Activated CD8-positive, alpha-beta T cell treated with anti-CD3 and anti-CD28 coated beads for 36 hours (primary cell): ENCODE data around the gene C1QL4. TPM values are rescaled to one million over a fixed set of nuclear protein-coding genes. Genes with fewer than 3 reads are reported as not detected.
"Not testable (repeated sequence)": the region's sequence is repeated elsewhere in the genome, so short reads cannot be mapped to it uniquely, and the experiment has no call there.

ENCODE experiments used
- ATAC-seq: fragments of 200-7000 bp; cut with Tn5 transposase; one replicate; pipeline ENCODE4 v1.10.0; 2021; ENCODE audit warnings: mild to moderate bottlenecking, moderate library complexity
- CTCF ChIA-PET: fragments of 350-600 bp; sonication (Branson Sonifier 250); formaldehyde crosslinking; loops from one replicate; lab custom pipeline; 2021; ENCODE audit warnings: antibody characterized with exemption; lab: Charles Lee
- POLR2A ChIA-PET: fragments of 350-600 bp; sonication (Branson Sonifier 250); formaldehyde crosslinking; loops from one replicate; lab custom pipeline; 2021; ENCODE audit warnings: antibody characterized with exemption; lab: Charles Lee
- DNase-seq: peaks from one replicate; pipeline ENCODE4 v3.0.0-alpha.2; 2020
- H3K27ac Mint-ChIP-seq: one replicate; pipeline ENCODE4 v1.8.0; 2021; ENCODE audit warnings: mild to moderate bottlenecking, mixed read lengths
- H3K27me3 Mint-ChIP-seq: one replicate; pipeline ENCODE4 v1.8.0; 2021; ENCODE audit warnings: mixed read lengths
- H3K36me3 Mint-ChIP-seq: one replicate; pipeline ENCODE4 v1.8.0; 2021; ENCODE audit warnings: low read depth, mixed read lengths
- H3K4me1 Mint-ChIP-seq: one replicate; pipeline ENCODE4 v1.8.0; 2021; ENCODE audit warnings: low read depth, mixed read lengths
- H3K4me3 Mint-ChIP-seq: one replicate; pipeline ENCODE4 v1.8.0; 2021; ENCODE audit warnings: mild to moderate bottlenecking, moderate library complexity, mixed read lengths
- H3K9me3 Mint-ChIP-seq: one replicate; pipeline ENCODE4 v1.8.0; 2021; ENCODE audit warnings: mixed read lengths
- CTCF ChIP-seq: fragments of 200-600 bp; IDR thresholded peaks from one replicate; pipeline ENCODE4 v1.8.0; 2022; ENCODE audit warnings: antibody characterized with exemption, mild to moderate bottlenecking
- intact Hi-C: fragments of 100-400 bp; cut with micrococcal nuclease; formaldehyde crosslinking; loops from one replicate; pipeline ENCODE4 v1.10.0; 2022
- total RNA-seq, 2 experiments: library from RNA; stranded (reverse); gene quantifications; one replicate each; pipeline ENCODE4 v1.2.3, GENCODE V29; 2021

Gene C1QL4
- not detected for total RNA-seq

GRCh38 chr12:49336645-49337584 lies at the start of gene C1QL4:
Gene C1QL4 (minus strand): TSS chr12:49337188. CDS start chr12:49336477, 711 bp downstream.
- Mint-ChIP-seq H3K27me3 (peaks cover 71% of the 10 kb centered on the region), H3K36me3 (no peaks in the 10 kb centered on the region), H3K4me3 (peak within 1 kb of the TSS; percentile 35), H3K27ac (no peak within 1 kb of the TSS), H3K9me3 (no peaks in the 10 kb centered on the region), H3K4me1 (peaks cover 15% of the 10 kb centered on the region)
- ATAC-seq (peak; percentile 89), DNase-seq (peak; percentile 90)
- ChIA-PET POLR2A (interaction anchor here (1.1 to 1.5 kb wide), 3 partner anchors 12 to 48 kb away, joined by 3 read pairs; no protein-coding TSS in a partner anchor), CTCF (interaction anchor here (0.6 to 5.8 kb wide), 18 partner anchors 11 to 182 kb away, joined by 3 to 40 read pairs (median 4); partner anchors contain the start of genes PRPH and TROAP)
- intact Hi-C loops, result no loop called here
- peak; percentile 96 for TF ChIP-seq CTCF

- H3K4me1 Mint-ChIP-seq, intact Hi-C loops, ATAC-seq, POLR2A ChIA-PET, DNase-seq, H3K9me3 Mint-ChIP-seq, CTCF ChIA-PET, H3K27me3 Mint-ChIP-seq, H3K27ac Mint-ChIP-seq, H3K4me3 Mint-ChIP-seq, H3K36me3 Mint-ChIP-seq: not testable (repeated sequence)
Measured at GRCh38 chr12:49380184-49380583, 43.2 kb upstream of the C1QL4 start.

GRCh38 chr12:49377386-49377785 lies 40.4 kb upstream of the C1QL4 start:
- CTCF ChIA-PET, result interaction anchor here (0.9 to 3.4 kb wide), 4 partner anchors 11 to 89 kb away, joined by 3 to 12 read pairs (median 6); partner anchors contain the start of gene DNAJC22

GRCh38 chr12:49375406-49375805 lies 38.4 kb upstream of the C1QL4 start:
- peaks cover 6% of the 10 kb centered on the region for H3K4me1 Mint-ChIP-seq
- no peak for DNase-seq
- POLR2A ChIA-PET, result no interaction called here
- CTCF ChIA-PET, result interaction anchor here (1.0 to 3.4 kb wide), 5 partner anchors 14 to 139 kb away, joined by 3 to 12 read pairs (median 5); partner anchors contain the start of gene DNAJC22
- intact Hi-C loops, result no loop called here
- no peaks in the 10 kb centered on the region for H3K27me3 Mint-ChIP-seq
- peak; percentile 34 for ATAC-seq
- H3K4me3 Mint-ChIP-seq, result no peak overlapping the region
- H3K9me3 Mint-ChIP-seq, result no peaks in the 10 kb centered on the region
- no peaks in the 10 kb centered on the region for H3K36me3 Mint-ChIP-seq
- no peak for TF ChIP-seq CTCF
- no peak overlapping the region for H3K27ac Mint-ChIP-seq

More at GRCh38 chr12:49377386-49377785, 40.4 kb upstream of the C1QL4 start:
- no peaks in the 10 kb centered on the region for H3K36me3 Mint-ChIP-seq
- DNase-seq, result no peak
- intact Hi-C loops, result no loop called here
- no peaks in the 10 kb centered on the region for H3K9me3 Mint-ChIP-seq
- no peak for TF ChIP-seq CTCF
- no peaks in the 10 kb centered on the region for H3K27me3 Mint-ChIP-seq
- no peak overlapping the region for H3K4me3 Mint-ChIP-seq
- ATAC-seq, result no peak
- peaks cover 4% of the 10 kb centered on the region for H3K4me1 Mint-ChIP-seq
- H3K27ac Mint-ChIP-seq, result no peak overlapping the region
- POLR2A ChIA-PET, result interaction anchor here (0.8 kb wide), 1 partner anchor 10 kb away, joined by 3 read pairs; the partner anchor contains the start of gene SPATS2

GRCh38 chr12:49370539-49370938 lies 33.6 kb upstream of the C1QL4 start:
- no peaks in the 10 kb centered on the region for H3K27me3 Mint-ChIP-seq
- intact Hi-C loops, result no loop called here
- no peaks in the 10 kb centered on the region for H3K36me3 Mint-ChIP-seq
- DNase-seq (no peak), ATAC-seq (no peak)
- CTCF ChIA-PET, result interaction anchor here (0.6 to 6.2 kb wide), 8 partner anchors 13 to 253 kb away, joined by 3 to 67 read pairs (median 4); partner anchors contain the start of gene PRPF40B
- POLR2A ChIA-PET, result interaction anchor here (1.0 kb wide), 1 partner anchor 11 kb away, joined by 3 read pairs; no protein-coding TSS in a partner anchor
- no peak overlapping the region for H3K27ac Mint-ChIP-seq
- H3K9me3 Mint-ChIP-seq, result no peaks in the 10 kb centered on the region
- H3K4me1 Mint-ChIP-seq, result peaks cover 30% of the 10 kb centered on the region
- no peak overlapping the region for H3K4me3 Mint-ChIP-seq
- no peak for TF ChIP-seq CTCF
